GM19397 (cell line): ENCODE results near the gene GOSR2.

Source experiments
- ATAC-seq: cut with Tn5 transposase; IDR thresholded peaks from one replicate; pipeline ENCODE4 v1.9.1; 2021; ENCODE audit warnings: mild to moderate bottlenecking, moderate library complexity; ENCODE audit not compliant: unreplicated experiment

Gene GOSR2

DNA sequence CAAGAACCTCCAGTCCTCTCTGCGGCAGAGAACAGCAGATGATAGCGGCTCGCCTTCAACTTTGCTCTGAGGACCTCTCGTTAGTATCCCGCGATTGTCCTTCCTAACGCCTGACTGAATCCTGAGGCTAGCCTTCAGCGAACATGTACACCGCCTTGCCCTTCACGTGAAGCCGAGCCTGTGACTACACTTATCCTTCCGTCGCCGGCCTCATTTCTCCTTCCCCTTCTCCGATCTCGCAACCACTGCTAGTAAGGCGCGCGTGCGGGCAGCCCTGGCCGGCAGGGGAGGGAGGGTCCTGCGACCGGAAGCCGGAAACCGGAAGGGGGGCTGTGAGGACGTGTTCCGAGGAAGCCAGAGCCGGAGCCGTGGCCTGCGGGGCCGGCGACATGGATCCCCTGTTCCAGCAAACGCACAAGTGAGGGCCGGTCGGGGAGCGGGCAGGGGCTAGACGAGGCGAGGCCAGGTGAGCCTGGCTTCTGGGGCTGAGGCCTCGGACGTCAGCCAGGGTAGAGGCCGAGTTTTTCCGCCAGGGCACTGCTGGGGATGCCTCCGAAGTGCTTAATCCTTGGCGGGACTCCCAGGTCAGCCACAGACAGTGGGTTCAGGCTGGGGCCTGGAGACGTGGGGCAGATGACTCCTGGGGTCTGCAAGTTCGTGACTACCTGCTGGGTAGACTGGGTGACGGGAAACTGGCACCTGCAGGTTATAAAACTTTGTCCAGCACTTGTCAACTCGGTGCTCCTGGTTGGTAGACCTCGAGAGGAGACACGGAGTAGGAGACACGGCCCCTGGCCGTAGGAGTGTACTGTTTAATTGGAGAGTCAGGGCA, at the start of gene GOSR2:
TSS of gene GOSR2 (plus strand) at position 357 of the 832 bp plus-strand sequence. CDS start at position 390, 33 bp downstream.
- peak; percentile 92 for ATAC-seq

DNA sequence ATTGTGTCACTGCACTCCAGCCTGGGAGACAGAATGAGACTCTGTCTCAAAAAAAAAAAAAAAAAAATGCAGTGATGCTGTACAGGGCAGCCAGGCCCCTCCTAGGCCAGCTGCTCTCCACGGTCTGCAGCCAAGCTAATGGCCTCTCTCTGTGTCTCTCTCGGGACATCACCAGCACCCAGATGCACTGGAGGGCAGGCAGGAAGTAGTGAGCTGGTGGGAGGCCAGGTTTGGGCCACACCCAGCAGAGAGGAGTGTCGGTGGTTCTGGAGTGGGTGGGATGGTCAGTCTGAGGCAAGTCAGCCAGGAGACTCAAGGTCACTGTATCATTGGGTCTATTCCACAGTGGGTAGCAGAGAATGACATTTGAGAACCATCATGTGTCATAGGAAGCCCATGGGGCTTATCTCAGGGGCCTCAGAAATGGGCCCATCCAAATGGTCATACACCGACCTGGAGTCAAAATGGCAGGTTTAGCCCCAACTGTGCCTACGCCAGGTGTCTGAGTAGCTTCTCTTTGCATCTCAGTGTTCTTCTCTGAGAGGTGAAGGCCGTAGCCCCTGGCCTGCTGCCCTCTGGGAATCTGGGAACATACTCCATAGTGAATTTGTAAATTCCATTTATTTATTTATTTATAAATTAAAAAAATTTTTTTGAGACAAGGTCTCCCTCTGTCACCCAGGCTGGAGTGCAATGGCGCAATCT, 48.9 kb upstream of the GOSR2 start:
- no peak for ATAC-seq

DNA sequence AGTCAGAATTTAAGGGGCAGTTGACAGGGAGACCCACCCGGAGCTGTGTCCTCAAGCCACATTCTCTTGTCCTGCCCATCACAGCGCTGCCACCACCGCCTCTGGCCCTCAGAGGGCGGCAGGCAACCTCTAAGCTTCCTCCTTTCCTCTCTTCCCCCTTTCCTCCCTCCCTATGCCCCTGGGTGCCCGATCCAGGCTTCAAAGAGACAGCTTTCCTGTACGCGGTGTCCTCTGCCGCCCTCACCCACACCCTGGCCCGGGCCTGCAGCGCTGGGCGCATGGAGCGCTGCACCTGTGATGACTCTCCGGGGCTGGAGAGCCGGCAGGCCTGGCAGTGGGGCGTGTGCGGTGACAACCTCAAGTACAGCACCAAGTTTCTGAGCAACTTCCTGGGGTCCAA, 48.1 kb upstream of the GOSR2 start:
- ATAC-seq, result no peak

DNA sequence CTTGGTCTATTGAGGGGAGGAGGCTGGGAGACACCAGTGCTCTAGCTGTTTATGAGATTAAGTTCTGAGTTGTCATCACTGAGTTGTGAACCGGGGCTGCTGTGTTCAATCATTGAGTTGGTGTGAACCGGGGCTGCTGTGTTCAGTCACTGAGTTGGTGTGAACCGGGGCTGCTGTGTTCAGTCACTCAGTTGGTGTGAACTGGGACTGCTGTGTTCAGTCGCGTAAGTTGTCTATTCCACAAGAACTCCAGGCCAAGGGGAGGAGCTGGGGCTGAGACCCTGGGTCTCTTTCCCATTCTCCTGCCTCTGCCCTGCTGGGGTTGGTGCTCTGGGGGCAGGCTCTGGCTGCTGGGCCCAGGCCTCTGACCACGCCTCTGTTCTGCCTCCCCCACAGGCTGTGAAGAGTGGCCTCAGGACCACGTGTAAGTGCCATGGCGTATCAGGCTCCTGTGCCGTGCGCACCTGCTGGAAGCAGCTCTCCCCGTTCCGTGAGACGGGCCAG, 47.1 kb upstream of the GOSR2 start:
- ATAC-seq, result no peak

DNA sequence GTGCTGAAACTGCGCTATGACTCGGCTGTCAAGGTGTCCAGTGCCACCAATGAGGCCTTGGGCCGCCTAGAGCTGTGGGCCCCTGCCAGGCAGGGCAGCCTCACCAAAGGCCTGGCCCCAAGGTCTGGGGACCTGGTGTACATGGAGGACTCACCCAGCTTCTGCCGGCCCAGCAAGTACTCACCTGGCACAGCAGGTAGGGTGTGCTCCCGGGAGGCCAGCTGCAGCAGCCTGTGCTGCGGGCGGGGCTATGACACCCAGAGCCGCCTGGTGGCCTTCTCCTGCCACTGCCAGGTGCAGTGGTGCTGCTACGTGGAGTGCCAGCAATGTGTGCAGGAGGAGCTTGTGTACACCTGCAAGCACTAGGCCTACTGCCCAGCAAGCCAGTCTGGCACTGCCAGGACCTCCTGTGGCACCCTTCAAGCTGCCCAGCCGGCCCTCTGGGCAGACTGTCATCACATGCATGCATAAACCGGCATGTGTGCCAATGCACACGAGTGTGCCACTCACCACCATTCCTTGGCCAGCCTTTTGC, 46.5 kb upstream of the GOSR2 start:
- ATAC-seq, result no peak

DNA sequence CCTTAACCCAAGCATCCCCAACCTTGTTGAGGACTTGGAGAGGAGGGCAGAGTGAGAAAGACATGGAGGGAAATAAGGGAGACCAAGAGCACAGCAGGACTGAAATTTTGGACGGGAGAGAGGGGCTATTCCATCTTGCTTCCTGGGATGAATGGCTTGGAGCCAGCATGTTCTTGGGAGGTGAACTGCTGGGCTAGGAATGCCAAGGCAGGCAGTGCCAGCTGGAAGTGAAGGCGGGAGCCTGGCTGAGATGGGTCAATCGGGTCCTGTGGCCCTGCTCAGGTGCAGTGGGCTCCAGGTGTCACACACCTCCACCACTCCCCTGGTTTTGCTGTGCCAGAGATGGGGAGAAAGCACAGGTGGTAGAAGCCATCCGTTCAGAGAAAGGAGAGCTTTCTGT, 46.0 kb upstream of the GOSR2 start:
- no peak for ATAC-seq

DNA sequence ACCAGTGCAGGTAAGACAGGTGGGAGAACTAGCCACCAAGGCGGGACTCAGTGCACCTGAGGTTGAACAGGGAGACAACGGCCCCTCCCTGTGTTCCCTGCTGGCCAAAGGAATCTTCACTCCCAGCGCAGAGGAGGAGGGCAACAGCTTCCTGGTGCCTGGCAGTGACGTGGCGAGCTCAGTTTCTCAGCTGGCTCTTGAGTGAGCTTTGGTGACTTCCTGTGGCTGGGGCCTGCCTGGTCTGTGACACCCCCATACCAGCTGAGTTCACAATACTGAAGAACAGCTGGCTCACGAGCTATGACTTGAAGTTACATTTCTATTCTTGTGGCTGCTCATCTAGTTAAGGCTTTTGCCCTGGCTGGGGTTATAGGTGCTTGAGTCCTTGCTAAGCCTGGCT, 45.5 kb upstream of the GOSR2 start:
- ATAC-seq, result no peak

DNA sequence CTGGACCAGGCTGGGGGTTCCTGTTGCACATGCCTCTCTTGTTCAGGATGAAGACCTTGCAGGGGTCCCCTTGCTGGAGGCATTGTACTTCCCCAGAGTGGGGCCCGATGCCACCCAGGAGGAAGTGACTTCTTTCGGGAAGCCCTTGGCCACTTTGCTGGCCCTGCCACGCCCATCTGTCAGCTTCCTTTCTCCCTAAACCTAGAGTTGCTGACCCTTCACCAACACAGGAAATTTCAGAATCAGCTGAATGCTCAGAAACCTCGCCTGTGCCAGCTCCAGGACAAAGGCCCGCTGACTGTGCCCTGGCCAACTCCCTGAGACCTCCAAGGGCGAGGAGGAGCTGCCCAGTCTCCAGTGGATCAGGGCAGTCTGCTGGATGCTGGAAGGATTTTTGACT, 44.9 kb upstream of the GOSR2 start:
- ATAC-seq, result no peak

DNA sequence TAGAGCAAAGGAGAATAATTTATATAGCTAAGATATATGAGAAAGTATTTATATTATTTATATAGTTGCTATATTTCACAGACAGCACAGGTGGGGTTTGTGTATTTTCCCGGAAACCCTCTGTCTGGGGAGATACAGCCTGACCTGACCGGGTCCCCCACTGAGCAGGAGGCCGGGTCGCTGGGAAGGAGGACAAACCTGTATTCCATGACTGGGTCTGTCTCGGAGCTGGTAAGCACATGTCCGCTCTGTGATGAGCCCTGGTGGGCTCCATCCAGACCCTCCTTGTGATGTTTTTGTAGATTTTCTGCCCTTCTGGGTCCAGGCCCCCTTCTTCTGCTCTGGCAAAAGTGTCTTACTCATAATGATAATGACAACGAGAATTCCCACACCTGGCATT, 43.9 kb upstream of the GOSR2 start:
- no peak for ATAC-seq

DNA sequence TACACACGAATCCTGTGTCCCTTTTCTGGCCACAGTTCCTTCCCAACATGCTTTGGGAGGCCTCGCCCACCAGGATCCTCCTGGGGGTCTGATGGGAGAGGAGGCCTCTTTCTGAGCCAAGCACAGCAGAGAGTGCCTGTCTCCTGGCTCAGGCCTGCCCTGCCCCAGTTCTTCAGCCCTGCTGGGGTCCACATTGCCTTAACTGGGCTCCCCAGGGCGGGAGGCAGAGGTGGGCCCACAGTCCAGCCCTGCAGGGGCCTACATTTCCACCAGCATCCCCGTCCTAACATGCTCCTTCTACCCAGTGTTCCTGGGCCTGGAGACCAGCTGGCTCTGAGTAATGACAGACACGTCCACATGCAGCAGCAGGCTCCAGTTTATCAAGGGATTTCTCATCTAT, 41.9 kb upstream of the GOSR2 start:
- ATAC-seq, result no peak

DNA sequence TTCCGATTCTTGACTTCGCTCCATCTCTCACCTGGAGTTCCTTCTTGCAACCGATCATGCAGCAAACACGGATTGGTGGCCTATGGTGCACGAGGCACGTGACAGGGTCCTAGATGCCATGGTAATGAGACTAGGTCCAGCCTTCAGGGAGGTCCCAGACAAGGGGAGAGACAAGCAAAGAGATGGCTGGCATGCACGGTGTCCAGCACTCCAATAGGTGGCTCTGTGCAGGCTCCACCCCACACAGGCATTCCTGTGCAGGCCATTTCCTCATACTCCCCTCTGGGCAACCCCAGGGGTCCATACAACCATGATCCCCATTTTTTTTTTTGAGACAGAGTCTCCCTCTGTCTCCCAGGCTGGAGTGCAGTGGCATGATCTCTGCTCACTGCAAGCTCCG, 40.3 kb upstream of the GOSR2 start:
- no peak for ATAC-seq

DNA sequence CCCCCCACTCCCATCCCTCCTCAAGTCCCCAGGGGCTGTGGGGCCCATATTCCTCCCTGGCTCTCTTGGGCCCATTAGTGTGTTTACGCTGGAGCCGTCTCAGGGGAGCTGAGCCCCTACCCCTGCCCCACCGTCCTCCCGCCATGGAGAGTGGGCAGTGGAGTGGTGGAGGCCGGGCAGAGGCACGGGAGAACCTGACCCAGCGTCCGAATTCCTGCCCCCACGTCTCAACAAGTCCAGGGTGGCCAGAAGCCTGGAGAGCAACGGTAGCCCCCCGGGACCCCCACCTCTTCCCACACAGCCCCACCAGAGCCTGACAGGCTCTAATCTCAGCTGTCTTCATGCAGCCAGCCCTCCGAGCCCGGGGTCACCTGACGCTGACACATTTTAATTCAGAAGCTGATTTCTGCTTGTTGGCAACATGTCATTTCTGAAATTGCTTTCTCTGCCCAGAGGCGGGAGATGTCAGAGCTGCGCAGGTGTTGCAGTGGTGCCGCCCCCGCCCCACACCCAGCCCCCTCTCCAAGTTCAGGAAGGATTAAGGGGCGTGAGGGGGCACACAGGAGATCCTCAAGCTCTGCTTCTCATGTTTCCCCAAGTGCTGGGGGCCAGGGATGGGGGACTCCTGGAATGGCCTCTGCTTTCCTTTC, 39.0 kb upstream of the GOSR2 start:
- ATAC-seq, result no peak

DNA sequence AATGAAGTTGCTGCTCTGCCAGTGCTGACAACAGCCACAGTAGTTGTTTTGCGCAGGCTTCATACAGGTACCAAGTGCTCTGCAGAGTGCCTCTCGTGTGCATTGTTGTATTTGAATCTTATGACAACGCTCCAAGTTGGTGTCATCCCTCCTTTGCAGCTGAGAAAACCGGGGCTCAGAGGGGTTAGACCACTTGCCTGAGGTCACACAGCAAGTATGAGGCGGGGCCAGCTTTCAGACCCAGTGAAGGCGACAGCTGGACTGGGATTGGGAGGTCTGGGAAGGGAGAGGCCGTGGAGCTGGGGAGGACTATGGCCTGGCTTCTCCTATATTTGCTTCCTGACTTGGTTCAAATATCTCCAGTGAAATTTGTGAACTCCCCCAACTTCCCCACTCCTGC, 38.4 kb upstream of the GOSR2 start:
- no peak for ATAC-seq

DNA sequence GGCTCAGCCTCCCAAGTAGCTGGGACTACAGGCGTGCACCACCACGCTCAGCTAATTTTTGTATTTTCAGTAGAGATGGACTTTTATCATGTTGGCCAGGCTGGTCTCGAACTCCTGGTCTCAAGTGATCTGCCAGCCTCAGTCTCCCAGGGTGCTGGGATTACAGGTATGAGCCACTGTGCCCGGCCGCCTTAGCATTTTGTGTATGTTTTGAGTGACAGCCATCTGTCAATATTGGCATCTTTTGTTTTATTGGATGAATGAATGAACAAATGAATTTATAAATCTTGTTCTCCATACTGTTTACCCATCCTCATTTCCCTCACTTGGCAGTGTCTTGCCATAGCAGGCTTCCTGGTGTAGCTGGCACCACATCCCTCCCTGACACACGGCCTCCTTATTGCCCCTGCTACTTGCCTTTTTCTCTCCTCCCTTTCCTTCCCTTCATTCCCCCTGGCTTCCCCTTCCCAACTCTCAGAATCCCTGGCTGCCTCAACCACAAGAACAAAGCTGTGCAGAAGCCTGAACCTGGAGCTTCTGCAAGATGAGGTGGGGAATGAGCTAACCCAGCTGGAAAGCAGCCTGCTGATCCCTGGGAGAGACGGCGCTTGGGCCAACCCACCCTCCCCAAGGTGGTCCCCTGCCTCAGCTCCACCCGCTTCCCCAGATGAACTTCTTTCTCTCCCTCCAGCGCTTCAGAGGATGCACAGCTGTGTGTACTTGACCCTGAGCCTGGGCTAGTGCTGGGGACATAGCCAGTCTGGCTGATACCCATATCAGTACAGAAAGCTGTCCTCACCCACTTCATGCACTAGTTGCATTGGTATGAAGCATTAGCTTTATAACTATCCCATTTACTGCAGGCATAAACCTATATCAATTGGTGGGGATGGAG, 37.3 kb upstream of the GOSR2 start:
- ATAC-seq, result no peak

DNA sequence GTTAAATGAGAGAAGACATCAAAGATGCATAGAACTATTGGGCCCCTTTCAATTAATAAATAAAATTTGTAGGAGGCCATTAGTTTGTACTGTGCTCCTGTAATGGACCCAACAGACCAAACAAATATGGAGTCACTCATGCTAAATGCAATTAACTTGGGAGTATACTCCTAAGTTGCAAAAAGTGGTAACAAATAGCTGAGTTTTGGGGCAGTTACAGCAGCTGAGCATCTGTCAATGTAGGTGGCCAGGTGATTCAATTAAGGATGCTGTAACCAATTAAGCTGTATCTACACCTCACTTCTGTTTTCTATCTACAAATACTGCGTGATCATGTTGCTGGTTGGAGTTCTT, 36.7 kb upstream of the GOSR2 start:
- ATAC-seq, result no peak

DNA sequence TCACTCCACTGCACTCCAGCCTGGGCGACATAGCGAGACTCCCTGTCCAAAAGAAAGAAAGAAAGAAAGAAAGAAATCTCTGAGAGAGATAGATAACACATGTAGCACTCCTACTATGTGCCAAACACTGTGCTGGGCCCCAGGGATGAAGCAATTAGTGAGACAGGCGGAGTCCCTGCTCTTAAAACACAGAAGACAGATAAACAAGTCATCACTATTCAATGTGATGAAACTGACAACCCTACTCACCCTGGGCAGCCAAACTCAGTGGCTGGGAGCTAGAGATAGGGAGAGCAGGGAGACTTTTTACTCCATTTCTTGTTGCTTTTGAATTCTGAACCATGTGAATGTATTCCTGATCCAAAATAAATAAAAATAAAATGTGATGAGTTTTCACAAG, 35.2 kb upstream of the GOSR2 start:
- ATAC-seq, result no peak

DNA sequence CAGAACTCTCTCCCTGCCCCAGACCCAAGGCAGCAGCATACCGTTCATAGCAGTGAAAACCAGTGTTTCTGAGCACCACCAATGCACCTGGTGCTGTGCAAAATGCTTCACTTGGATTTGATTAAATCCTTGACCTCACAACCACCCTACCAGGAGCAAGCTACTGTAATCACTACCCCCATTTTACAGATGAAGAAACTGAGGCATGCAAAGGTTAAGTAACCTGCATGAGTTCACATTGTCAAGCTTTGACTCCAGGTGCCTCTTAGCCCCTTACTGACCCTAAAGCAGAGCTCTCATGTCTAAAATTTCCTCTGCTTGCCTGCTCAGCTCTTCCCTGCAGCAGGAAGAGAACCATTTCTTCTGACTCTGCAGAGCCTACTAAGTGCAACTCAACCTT, 34.2 kb upstream of the GOSR2 start:
- no peak for ATAC-seq

DNA sequence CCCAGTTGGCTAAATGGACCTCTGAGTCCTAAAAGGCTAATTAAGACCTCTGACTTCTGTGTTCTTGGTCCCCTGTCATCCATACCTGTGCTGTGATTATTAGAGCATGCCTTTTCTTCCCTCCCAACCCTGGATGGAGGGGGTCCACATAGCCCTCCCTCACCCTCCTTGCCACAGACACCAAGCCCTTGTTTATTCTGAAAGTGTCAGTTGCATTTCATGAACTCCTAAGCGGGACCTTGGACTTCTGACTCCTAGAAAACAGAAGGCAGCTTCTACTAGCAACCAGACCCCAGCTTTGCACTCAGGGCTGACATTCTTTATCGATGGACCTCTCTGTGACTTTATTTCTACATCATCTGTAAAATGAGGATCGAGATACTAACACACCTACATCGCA, 33.4 kb upstream of the GOSR2 start:
- no peak for ATAC-seq

DNA sequence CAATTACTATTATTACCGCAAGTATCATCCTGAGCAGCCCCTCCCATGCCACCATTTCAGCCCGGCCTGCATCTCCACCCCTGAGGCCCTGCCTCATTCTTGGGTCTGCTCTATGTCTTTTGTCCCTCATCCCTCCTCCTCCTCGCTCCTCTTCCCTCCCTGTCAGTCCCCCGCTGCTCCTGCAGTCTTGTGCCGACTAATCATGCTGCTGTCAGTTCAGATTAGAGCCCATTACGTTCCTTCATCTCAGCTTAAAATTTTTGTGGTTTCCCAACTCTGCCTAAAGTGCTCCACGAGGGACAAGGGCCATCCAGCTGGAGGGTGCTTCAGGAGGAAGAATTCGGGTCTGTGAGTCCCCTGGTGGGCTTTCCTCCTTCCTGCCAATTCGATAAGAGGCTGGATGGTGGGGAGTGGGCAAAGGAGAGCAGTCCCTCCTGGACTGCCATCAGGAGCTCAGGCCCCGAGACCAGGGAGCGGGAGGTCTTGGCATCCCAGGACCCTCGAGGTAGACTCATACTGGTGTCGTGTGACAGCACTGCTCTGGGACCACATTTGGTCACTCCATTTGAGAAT, 32.9 kb upstream of the GOSR2 start:
- ATAC-seq, result no peak

DNA sequence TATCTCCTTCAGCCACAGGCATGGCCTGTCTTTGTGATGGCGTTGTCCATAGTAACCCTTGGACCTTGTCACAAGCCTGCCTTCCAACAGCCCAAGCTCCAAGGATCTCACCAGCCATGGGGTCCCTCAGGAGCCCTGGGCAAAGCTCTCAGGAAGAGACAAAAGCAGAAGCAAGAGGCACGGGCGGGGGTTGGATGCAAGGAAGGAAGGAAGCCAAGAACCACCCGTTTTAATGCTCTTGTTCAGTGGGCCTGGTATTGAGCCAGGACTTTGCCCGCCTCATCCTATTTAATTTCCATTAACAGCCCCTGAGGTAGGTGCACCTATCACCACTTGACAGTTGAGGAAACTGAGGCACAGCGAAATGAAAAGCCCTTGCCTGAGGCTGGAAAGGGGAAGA, 32.3 kb upstream of the GOSR2 start:
- no peak for ATAC-seq
